Measurements from ENCODE around the gene CHN1. TPM values are rescaled to one million over a fixed set of nuclear protein-coding genes. Genes with fewer than 3 reads are reported as not detected.

The CHN1 gene
- total and polyA plus RNA-seq, 12 donors, result 6.1 to 26.5 (median 15.7) TPM

DNA sequence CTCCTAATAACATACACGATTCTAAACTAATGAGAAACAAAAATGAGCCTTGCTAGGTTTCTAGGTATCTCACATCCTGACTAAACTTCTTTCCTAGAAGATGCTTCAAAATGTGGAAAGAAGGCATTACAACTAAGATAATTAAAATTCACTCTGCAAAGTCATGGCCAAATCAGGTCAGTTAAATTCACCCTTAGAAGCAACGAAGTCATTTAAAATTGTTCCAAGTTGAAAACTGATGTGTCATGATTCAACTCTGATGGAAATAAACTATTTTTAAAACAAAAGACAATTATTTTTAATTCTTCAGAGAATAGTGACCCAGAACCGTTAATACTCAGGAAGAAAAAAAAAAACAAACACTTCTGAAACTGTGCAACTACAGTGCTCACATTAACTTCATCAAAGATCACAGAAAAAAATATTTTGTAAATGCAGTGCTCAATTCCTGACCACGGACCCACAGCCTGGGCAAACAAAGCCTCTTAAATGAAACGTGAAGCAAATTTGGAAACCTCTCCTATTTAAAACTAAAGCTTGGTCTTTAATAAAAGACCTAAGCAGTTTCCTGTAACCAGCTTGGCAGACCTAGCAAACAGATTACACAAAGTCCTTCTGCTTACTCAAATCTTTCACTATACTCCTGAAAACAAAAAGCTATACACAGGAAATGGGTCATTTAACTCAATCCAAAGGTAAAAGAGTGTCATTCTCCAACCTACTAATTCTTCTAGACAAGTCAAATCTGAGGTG lies 39.0 kb downstream of the CHN1 start:
- WGBS, 2 donors, result 28 to 49% methylated on average over 5 of the region's 5 CpGs
- ATAC-seq (no peak), DNase-seq (no peak)
- H3K36me3 ChIP-seq, result no peaks in the 10 kb centered on the region
- H3K27ac ChIP-seq, result peak overlapping the region in 7 of 10 donors; percentile 3 to 67 (median 39)
- H3K9me3 ChIP-seq, result no peaks in the 10 kb centered on the region
- peak overlapping the region in 1 of 10 donors; percentile 22 for H3K4me3 ChIP-seq
- H3K27me3 ChIP-seq, result no peaks in the 10 kb centered on the region
- intact Hi-C loops (cut with DNase I), result loop anchor here in 1 of 10 donors (10.0 kb wide), 1 partner anchor 91 kb away; no protein-coding TSS in a partner anchor
- TF ChIP-seq, protein P1, sequence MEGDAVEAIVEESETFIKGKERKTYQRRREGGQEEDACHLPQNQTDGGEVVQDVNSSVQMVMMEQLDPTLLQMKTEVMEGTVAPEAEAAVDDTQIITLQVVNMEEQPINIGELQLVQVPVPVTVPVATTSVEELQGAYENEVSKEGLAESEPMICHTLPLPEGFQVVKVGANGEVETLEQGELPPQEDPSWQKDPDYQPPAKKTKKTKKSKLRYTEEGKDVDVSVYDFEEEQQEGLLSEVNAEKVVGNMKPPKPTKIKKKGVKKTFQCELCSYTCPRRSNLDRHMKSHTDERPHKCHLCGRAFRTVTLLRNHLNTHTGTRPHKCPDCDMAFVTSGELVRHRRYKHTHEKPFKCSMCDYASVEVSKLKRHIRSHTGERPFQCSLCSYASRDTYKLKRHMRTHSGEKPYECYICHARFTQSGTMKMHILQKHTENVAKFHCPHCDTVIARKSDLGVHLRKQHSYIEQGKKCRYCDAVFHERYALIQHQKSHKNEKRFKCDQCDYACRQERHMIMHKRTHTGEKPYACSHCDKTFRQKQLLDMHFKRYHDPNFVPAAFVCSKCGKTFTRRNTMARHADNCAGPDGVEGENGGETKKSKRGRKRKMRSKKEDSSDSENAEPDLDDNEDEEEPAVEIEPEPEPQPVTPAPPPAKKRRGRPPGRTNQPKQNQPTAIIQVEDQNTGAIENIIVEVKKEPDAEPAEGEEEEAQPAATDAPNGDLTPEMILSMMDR (IDR thresholded peaks at IDR 0.05), result no peak
- H3K4me1 ChIP-seq, result peaks cover 0 to 47% (median 24%) of the 10 kb centered on the region in 9 donors

DNA sequence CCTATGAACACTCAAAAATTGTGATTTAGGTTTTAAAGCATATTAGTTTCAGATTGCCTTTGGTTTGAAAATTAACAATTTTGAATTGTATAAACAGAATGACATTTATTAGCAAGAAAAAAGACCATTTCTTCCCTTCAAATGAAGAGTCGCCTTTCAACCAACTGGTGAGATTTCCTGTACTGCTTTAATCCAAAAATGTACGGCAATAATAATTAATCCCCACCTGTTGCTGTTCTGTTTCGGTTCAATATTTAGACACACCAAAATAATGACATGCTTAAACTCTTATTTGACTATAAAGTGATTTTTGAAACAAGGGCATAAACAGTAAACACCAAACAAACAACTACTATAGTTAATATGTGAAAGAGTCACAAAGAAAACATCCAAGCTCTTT lies 39.6 kb downstream of the CHN1 start:
- Histone ChIP-seq H3K27me3 (no peaks in the 10 kb centered on the region), H3K4me1 (peaks cover 0 to 47% (median 24%) of the 10 kb centered on the region in 9 donors), H3K9me3 (no peaks in the 10 kb centered on the region), H3K4me3 (peak overlapping the region in 1 of 10 donors; percentile 22), H3K36me3 (no peaks in the 10 kb centered on the region), H3K27ac (peak overlapping the region in 4 of 10 donors; percentile 24 to 63 (median 44))
- no peak for DNase-seq
- WGBS, 2 donors, result 75 to 85% methylated on average over 3 of the region's 3 CpGs
- intact Hi-C loops (cut with DNase I), result loop anchor here in 1 of 10 donors (10.0 kb wide), 1 partner anchor 91 kb away; no protein-coding TSS in a partner anchor
- ATAC-seq, result no peak
- TF ChIP-seq, protein P1 (IDR thresholded peaks at IDR 0.05), result no peak

DNA sequence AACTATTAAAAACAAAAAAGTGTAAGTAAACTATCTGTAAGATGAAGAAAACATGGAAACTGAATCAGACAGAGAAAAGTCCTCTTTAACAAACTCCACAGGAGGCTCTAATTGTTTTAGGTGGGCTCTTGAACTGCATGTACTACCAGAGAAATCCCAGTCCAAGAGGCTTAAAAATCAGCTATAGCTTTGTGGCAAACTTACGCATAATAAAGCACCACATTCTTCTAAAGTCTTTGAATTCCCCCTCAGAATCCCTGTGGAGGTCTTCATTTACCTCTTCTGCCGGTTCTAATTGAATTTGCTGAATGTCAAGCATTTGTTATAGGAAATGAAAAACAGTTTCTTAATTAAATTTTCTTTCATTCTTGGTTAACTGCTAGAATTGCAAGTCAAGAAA lies 40.8 kb downstream of the CHN1 start:
- H3K27ac ChIP-seq, result no peak overlapping the region
- H3K27me3 ChIP-seq, result no peaks in the 10 kb centered on the region
- 98 to 100% methylated on average over 2 of the region's 2 CpGs for WGBS, 2 donors
- no peaks in the 10 kb centered on the region for H3K9me3 ChIP-seq
- intact Hi-C loops (cut with DNase I), result loop anchor here in 1 of 10 donors (10.0 kb wide), 1 partner anchor 90 kb away; no protein-coding TSS in a partner anchor
- no peaks in the 10 kb centered on the region for H3K36me3 ChIP-seq
- H3K4me3 ChIP-seq, result no peak overlapping the region
- TF ChIP-seq, protein P1 (IDR thresholded peaks at IDR 0.05), result no peak
- peaks cover 0 to 55% (median 31%) of the 10 kb centered on the region in 9 donors for H3K4me1 ChIP-seq
- ATAC-seq (no peak), DNase-seq (no peak)

DNA sequence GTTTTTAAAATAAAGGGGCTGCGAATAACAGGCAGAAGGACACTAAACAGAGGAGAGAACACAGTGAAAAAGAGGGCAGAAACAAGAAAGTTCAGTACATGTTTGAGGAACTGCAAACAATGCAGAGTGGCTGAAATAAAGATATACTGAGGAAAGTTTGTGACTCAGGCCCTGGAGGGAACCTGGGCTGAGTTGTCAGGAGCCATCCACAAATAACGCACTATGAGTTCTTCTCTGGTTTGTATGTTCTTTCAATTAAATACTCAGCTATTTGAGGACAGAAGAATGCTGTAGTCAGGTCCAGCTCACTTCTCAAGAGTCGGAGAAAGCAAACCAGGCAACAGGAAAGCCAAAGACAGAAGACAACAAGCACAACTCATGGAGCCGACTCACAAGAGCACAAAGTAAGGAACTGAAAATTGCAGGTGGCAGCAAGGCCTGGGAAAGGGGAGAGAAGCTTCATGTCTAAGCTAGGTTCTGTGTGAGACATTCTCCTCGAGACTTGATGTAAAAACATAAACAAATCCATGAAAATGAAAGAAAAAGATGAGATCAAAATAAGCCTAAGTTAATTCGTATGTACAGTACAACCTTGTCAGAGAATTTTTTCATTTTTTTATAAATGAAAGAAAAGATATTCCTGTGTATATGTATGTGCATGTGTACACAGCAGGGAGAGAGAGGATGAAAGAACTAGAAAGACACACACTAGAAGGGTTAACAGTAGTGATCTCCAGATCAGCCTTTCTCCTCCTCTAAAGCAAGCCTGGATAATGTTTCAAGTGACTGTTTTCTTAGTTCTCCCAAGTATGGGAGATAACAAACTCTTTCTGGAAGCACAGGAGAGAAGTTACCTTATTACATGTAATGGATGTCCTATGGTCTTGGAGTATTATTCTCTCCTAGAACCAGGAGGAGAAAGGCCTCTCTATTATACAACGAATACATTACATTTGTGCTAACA lies 41.5 kb downstream of the CHN1 start:
- TF ChIP-seq, protein P1 (IDR thresholded peaks at IDR 0.05), result no peak
- Histone ChIP-seq H3K27me3 (no peaks in the 10 kb centered on the region), H3K4me1 (peaks cover 0 to 55% (median 30%) of the 10 kb centered on the region in 9 donors), H3K9me3 (no peaks in the 10 kb centered on the region), H3K27ac (no peak overlapping the region), H3K36me3 (no peaks in the 10 kb centered on the region), H3K4me3 (no peak overlapping the region)
- WGBS, 2 donors, result 92 to 93% methylated on average over 7 of the region's 7 CpGs
- ATAC-seq, result no peak
- DNase-seq, result no peak
- intact Hi-C loops (cut with DNase I), result loop anchor here in 1 of 10 donors (10.0 kb wide), 1 partner anchor 89 kb away; no protein-coding TSS in a partner anchor
